Neural cell (in vitro differentiated cells): ENCODE results near the gene IKZF1. TPM values are rescaled to one million over a fixed set of nuclear protein-coding genes. Genes with fewer than 3 reads are reported as not detected.

Experiments used
- H2AFZ ChIP-seq: fragments of 200-600, 300-800 bp; sonication (generic), shearing (Covaris generic); 2 replicates; pipeline ENCODE4 v1.6.0; 2014; ENCODE audit warnings: low read depth, mild to moderate bottlenecking, antibody characterized with exemption, low read length, moderate library complexity
- H3F3A ChIP-seq: fragments of 200-600 bp; shearing (Covaris generic); 2 replicates; pipeline ENCODE4 v1.6.1; 2016; ENCODE audit warnings: mild to moderate bottlenecking, moderate library complexity, mixed read lengths, antibody characterized with exemption, low read length; ENCODE audit not compliant: insufficient read depth, poor library complexity, severe bottlenecking
- H3K27ac ChIP-seq: fragments of 200-600, 300-800 bp; sonication (generic), shearing (Covaris generic); 2 replicates; pipeline ENCODE4 v1.5.1; 2014; ENCODE audit warnings: mild to moderate bottlenecking, low read length, moderate library complexity
- H3K27me3 ChIP-seq: fragments of 300-800, 200-600 bp; sonication (generic), shearing (Covaris generic); 2 replicates; pipeline ENCODE4 v1.6.0; 2014; ENCODE audit warnings: mild to moderate bottlenecking, low read depth, low read length, moderate library complexity; ENCODE audit not compliant: insufficient read depth
- H3K36me3 ChIP-seq: fragments of 300-800, 200-600 bp; sonication (generic), shearing (Covaris generic); 2 replicates; pipeline ENCODE4 v1.5.1; 2014; ENCODE audit warnings: mild to moderate bottlenecking, antibody characterized with exemption, low read length, moderate library complexity; ENCODE audit not compliant: insufficient read depth
- H3K4me2 ChIP-seq: fragments of 300-800, 200-600 bp; sonication (generic), shearing (Covaris generic); 2 replicates; pipeline ENCODE4 v1.6.0; 2014; ENCODE audit warnings: mild to moderate bottlenecking, low read length
- H3K4me3 ChIP-seq: fragments of 300-800, 200-600 bp; sonication (generic), shearing (Covaris generic); 2 replicates; pipeline ENCODE4 v1.5.1; 2014; ENCODE audit warnings: mild to moderate bottlenecking, low read length, moderate library complexity
- H3K79me2 ChIP-seq: fragments of 200-600 bp; shearing (Covaris generic); replicated peaks from 2 replicates; pipeline ENCODE4 v1.6.0; 2014; ENCODE audit warnings: mild to moderate bottlenecking, low read length, moderate library complexity; ENCODE audit not compliant: insufficient read depth
- H3K9ac ChIP-seq: fragments of 300-800, 200-600 bp; sonication (generic), shearing (Covaris generic); 2 replicates; pipeline ENCODE4 v1.6.1; 2016; ENCODE audit warnings: mild to moderate bottlenecking, low read length, mixed read lengths
- H3K9me2 ChIP-seq: fragments of 200-600 bp; shearing (Covaris generic); 2 replicates; pipeline ENCODE4 v1.6.1; 2016; ENCODE audit warnings: mild to moderate bottlenecking, low read length, mixed read lengths; ENCODE audit not compliant: insufficient read depth
- H3K9me3 ChIP-seq: fragments of 200-600, 300-800 bp; sonication (generic), shearing (Covaris generic); 2 replicates; pipeline ENCODE4 v1.6.1; 2016; ENCODE audit warnings: mild to moderate bottlenecking, mixed run types, low read length, moderate library complexity, mixed read lengths
- H4K20me1 ChIP-seq: fragments of 200-600 bp; shearing (Covaris generic); 2 replicates; pipeline ENCODE4 v1.6.1; 2016; ENCODE audit warnings: mild to moderate bottlenecking, mixed run types; ENCODE audit not compliant: insufficient read depth
- EP300 ChIP-seq: fragments of 450-650 bp; conservative IDR thresholded peaks from 2 replicates; pipeline ENCODE4 v1.6.1; 2014; ENCODE audit warnings: antibody characterized with exemption, mild to moderate bottlenecking, moderate library complexity; ENCODE audit not compliant: poor library complexity, severe bottlenecking
- EZH2 ChIP-seq: fragments of 200-600, 300-800 bp; shearing (Covaris generic), sonication (generic); IDR thresholded peaks from 2 replicates; pipeline ENCODE4 v1.6.1; 2014; ENCODE audit warnings: antibody characterized with exemption, low read length, borderline replicate concordance, mild to moderate bottlenecking; ENCODE audit not compliant: insufficient read depth, poor library complexity, severe bottlenecking
- MXI1 ChIP-seq: fragments of 450-650 bp; conservative IDR thresholded peaks from 2 replicates; pipeline ENCODE4 v1.6.1; 2014; ENCODE audit warnings: antibody characterized with exemption, mild to moderate bottlenecking; ENCODE audit not compliant: poor library complexity, severe bottlenecking
- POLR2AphosphoS5 ChIP-seq: IDR thresholded peaks from 2 replicates; pipeline ENCODE4 v1.6.1; 2012
- RAD21 ChIP-seq: fragments of 450-650 bp; conservative IDR thresholded peaks from 2 replicates; pipeline ENCODE4 v1.6.1; 2014; ENCODE audit warnings: antibody characterized with exemption, mild to moderate bottlenecking, moderate library complexity
- SMC3 ChIP-seq: fragments of 450-650 bp; conservative IDR thresholded peaks from 2 replicates; pipeline ENCODE4 v1.6.1; 2014; ENCODE audit warnings: antibody characterized with exemption, mild to moderate bottlenecking, moderate library complexity; ENCODE audit not compliant: poor library complexity
- TAF1 ChIP-seq: IDR thresholded peaks from 2 replicates; pipeline ENCODE4 v1.6.1; 2012; ENCODE audit warnings: low read depth
- polyA plus RNA-seq: library from polyadenylated mRNA; depleted of rRNA; stranded (reverse); fragments of >200 nt; gene quantifications from 2 replicates; pipeline ENCODE4 v1.2.3, GENCODE V29; 2014
- TF ChIP-seq, protein P1 (sequence below): IDR thresholded peaks from 2 replicates; pipeline ENCODE4 v1.6.1; 2012; ENCODE audit warnings: borderline replicate concordance
- TF ChIP-seq, protein P2 (sequence below): fragments of 450-650 bp; IDR thresholded peaks from 2 replicates; pipeline ENCODE4 v1.5.1; 2014; ENCODE audit warnings: antibody characterized with exemption, mild to moderate bottlenecking, moderate library complexity; ENCODE audit not compliant: poor library complexity, severe bottlenecking

The IKZF1 gene
- polyA plus RNA-seq, 1 donor from 2014 or later = 0.24 TPM

DNA sequence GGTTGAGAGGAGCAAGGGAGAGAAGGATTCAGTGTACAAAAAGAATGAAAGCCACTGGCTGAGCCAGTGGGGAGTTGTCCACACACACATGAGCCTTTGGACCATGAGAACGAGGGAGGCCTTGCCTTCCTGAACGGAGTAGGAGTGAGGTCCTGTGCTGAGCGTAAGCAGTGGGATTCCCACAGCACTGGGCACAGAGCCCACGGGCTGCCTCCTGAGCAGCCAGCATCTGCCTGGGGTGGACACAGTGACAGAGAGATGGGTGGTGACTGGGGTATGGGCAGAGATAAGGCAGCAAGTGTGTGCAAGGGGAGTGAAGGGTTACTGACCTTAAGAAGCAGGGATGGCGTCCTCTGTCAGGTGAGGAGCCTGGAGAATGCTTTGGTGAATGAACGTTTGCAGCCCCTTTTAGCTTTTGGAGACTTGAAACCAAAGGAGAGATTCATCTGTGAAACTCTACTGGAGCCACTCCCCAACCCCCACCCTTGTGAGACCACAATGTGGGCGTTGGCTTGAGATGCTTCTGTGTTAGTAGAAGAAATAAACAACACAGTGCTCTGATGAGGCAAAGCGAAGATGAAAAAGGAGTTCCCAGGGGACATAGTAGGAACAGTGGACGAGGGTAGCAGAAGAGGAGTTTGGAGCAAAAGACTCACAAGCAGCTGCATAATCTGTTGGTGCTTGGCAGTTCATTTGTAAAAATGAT lies 89.2 kb downstream of the IKZF1 start:
- Histone ChIP-seq H3K9me2 (no peaks in the 10 kb centered on the region), H4K20me1 (no peaks in the 10 kb centered on the region), H3K4me2 (no peak overlapping the region), H3K36me3 (no peaks in the 10 kb centered on the region), H3K27ac (no peak overlapping the region), H3K9me3 (no peaks in the 10 kb centered on the region), H3K27me3 (no peaks in the 10 kb centered on the region), H2AFZ (no peak overlapping the region), H3F3A (no peaks in the 10 kb centered on the region), H3K4me3 (no peak overlapping the region), H3K9ac (no peak overlapping the region), H3K79me2 (no peaks in the 10 kb centered on the region)
- TF ChIP-seq POLR2AphosphoS5 = no peak

- Histone ChIP-seq H3K9ac (no peak overlapping the region), H3K27ac (no peak overlapping the region), H3F3A (no peaks in the 10 kb centered on the region), H4K20me1 (no peaks in the 10 kb centered on the region), H3K79me2 (no peaks in the 10 kb centered on the region), H3K27me3 (no peaks in the 10 kb centered on the region), H3K9me3 (no peaks in the 10 kb centered on the region), H3K9me2 (no peaks in the 10 kb centered on the region), H3K4me2 (no peak overlapping the region), H2AFZ (no peak overlapping the region), H3K4me3 (no peak overlapping the region), H3K36me3 (no peaks in the 10 kb centered on the region)
- TF ChIP-seq, protein P1, sequence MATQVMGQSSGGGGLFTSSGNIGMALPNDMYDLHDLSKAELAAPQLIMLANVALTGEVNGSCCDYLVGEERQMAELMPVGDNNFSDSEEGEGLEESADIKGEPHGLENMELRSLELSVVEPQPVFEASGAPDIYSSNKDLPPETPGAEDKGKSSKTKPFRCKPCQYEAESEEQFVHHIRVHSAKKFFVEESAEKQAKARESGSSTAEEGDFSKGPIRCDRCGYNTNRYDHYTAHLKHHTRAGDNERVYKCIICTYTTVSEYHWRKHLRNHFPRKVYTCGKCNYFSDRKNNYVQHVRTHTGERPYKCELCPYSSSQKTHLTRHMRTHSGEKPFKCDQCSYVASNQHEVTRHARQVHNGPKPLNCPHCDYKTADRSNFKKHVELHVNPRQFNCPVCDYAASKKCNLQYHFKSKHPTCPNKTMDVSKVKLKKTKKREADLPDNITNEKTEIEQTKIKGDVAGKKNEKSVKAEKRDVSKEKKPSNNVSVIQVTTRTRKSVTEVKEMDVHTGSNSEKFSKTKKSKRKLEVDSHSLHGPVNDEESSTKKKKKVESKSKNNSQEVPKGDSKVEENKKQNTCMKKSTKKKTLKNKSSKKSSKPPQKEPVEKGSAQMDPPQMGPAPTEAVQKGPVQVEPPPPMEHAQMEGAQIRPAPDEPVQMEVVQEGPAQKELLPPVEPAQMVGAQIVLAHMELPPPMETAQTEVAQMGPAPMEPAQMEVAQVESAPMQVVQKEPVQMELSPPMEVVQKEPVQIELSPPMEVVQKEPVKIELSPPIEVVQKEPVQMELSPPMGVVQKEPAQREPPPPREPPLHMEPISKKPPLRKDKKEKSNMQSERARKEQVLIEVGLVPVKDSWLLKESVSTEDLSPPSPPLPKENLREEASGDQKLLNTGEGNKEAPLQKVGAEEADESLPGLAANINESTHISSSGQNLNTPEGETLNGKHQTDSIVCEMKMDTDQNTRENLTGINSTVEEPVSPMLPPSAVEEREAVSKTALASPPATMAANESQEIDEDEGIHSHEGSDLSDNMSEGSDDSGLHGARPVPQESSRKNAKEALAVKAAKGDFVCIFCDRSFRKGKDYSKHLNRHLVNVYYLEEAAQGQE = no peak
- TF ChIP-seq EZH2 (no peak), POLR2AphosphoS5 (no peak), EP300 (no peak), RAD21 (no peak), SMC3 (no peak), MXI1 (no peak), TAF1 (no peak)
- TF ChIP-seq, protein P2, sequence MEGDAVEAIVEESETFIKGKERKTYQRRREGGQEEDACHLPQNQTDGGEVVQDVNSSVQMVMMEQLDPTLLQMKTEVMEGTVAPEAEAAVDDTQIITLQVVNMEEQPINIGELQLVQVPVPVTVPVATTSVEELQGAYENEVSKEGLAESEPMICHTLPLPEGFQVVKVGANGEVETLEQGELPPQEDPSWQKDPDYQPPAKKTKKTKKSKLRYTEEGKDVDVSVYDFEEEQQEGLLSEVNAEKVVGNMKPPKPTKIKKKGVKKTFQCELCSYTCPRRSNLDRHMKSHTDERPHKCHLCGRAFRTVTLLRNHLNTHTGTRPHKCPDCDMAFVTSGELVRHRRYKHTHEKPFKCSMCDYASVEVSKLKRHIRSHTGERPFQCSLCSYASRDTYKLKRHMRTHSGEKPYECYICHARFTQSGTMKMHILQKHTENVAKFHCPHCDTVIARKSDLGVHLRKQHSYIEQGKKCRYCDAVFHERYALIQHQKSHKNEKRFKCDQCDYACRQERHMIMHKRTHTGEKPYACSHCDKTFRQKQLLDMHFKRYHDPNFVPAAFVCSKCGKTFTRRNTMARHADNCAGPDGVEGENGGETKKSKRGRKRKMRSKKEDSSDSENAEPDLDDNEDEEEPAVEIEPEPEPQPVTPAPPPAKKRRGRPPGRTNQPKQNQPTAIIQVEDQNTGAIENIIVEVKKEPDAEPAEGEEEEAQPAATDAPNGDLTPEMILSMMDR = no peak
Observed at GRCh38 chr7:50394315-50394714, 89.8 kb downstream of the IKZF1 start.

GRCh38 chr7:50396856-50397255 lies 92.3 kb downstream of the IKZF1 start:
- no peaks in the 10 kb centered on the region for H3K9me2 ChIP-seq
- H3K9ac ChIP-seq = no peak overlapping the region
- no peak overlapping the region for H3K4me2 ChIP-seq
- H3K4me3 ChIP-seq = no peak overlapping the region
- H2AFZ ChIP-seq = no peak overlapping the region
- no peaks in the 10 kb centered on the region for H4K20me1 ChIP-seq
- no peaks in the 10 kb centered on the region for H3K27me3 ChIP-seq
- H3K79me2 ChIP-seq = no peaks in the 10 kb centered on the region
- H3F3A ChIP-seq = no peaks in the 10 kb centered on the region
- H3K36me3 ChIP-seq = no peaks in the 10 kb centered on the region
- H3K9me3 ChIP-seq = no peaks in the 10 kb centered on the region
- no peak overlapping the region for H3K27ac ChIP-seq
- no peak for TF ChIP-seq SMC3
- TF ChIP-seq, protein P1 = no peak
- TF ChIP-seq POLR2AphosphoS5 = no peak
- TF ChIP-seq RAD21 = no peak
- no peak for TF ChIP-seq EP300
- TF ChIP-seq TAF1 = no peak
- TF ChIP-seq, protein P2 = no peak
- no peak for TF ChIP-seq MXI1
- no peak for TF ChIP-seq EZH2
